H9 (cell line): ENCODE data around the gene SFRP5. TPM values are rescaled to one million over a fixed set of nuclear protein-coding genes. Genes with fewer than 3 reads are reported as not detected.
A peak's percentile ranks its signal among the peaks of the same experiment; 100 is the strongest.

Source experiments
- DNase-seq: peaks from one replicate; pipeline ENCODE4 v3.0.0-alpha.2; 2017
- H2AFZ ChIP-seq: one replicate; pipeline ENCODE4 v1.6.1; 2013; ENCODE audit warnings: mild to moderate bottlenecking, low read length, control low read depth, moderate library complexity
- H2AK5ac ChIP-seq: 2 replicates; pipeline ENCODE4 v1.6.1; 2013; ENCODE audit warnings: low read length, control low read depth, mixed read lengths; ENCODE audit not compliant: insufficient read length
- H2BK120ac ChIP-seq: one replicate; pipeline ENCODE4 v1.6.1; 2013; ENCODE audit warnings: low read depth, mild to moderate bottlenecking, low read length, control low read depth, inconsistent platforms; ENCODE audit not compliant: poor library complexity, severe bottlenecking
- H2BK12ac ChIP-seq: 2 replicates; pipeline ENCODE4 v1.6.1; 2013; ENCODE audit warnings: low read length, control low read depth, mixed read lengths, low read depth; ENCODE audit not compliant: insufficient read length
- H2BK15ac ChIP-seq: 2 replicates; pipeline ENCODE4 v1.6.1; 2013; ENCODE audit warnings: low read depth, low read length, control low read depth
- H2BK20ac ChIP-seq: one replicate; pipeline ENCODE4 v1.6.1; 2013; ENCODE audit warnings: low read depth, mild to moderate bottlenecking, low read length, control low read depth, inconsistent platforms; ENCODE audit not compliant: poor library complexity, severe bottlenecking
- H2BK5ac ChIP-seq: 2 replicates; pipeline ENCODE4 v1.6.1; 2013; ENCODE audit warnings: low read length, control low read depth, mixed read lengths; ENCODE audit not compliant: insufficient read length
- H3K14ac ChIP-seq: 2 replicates; pipeline ENCODE4 v1.6.1; 2013; ENCODE audit warnings: low read length, control low read depth; ENCODE audit not compliant: insufficient read depth
- H3K18ac ChIP-seq: 2 replicates; pipeline ENCODE4 v1.6.1; 2013; ENCODE audit warnings: low read depth, mild to moderate bottlenecking, mixed read lengths, low read length, control low read depth; ENCODE audit not compliant: insufficient read length
- H3K23ac ChIP-seq: 2 replicates; pipeline ENCODE4 v1.6.1; 2013; ENCODE audit warnings: low read length, control low read depth, mixed read lengths, low read depth; ENCODE audit not compliant: insufficient read length
- H3K23me2 ChIP-seq: 2 replicates; pipeline ENCODE4 v1.6.1; 2013; ENCODE audit warnings: low read depth, mild to moderate bottlenecking, mixed read lengths, low read length, control low read depth; ENCODE audit not compliant: insufficient read length, poor library complexity, severe bottlenecking
- H3K27ac ChIP-seq: 2 replicates; pipeline ENCODE4 v1.5.1; 2013; ENCODE audit warnings: low read length, control low read depth, mixed read lengths, low read depth; ENCODE audit not compliant: insufficient read length
- H3K27me3 ChIP-seq: 2 replicates; pipeline ENCODE4 v1.6.1; 2013; ENCODE audit warnings: low read length, control low read depth, inconsistent platforms; ENCODE audit not compliant: insufficient read depth
- H3K4ac ChIP-seq: 2 replicates; pipeline ENCODE4 v1.6.1; 2013; ENCODE audit warnings: low read depth, mild to moderate bottlenecking, control low read depth, inconsistent platforms, low read length, moderate library complexity
- H3K4me1 ChIP-seq: 2 replicates; pipeline ENCODE4 v1.6.1; 2013; ENCODE audit warnings: low read length, control low read depth, inconsistent platforms; ENCODE audit not compliant: insufficient read depth
- H3K4me2 ChIP-seq: 2 replicates; pipeline ENCODE4 v1.6.1; 2013; ENCODE audit warnings: low read length, control low read depth, mixed read lengths; ENCODE audit not compliant: insufficient read length, insufficient read depth
- H3K56ac ChIP-seq: 2 replicates; pipeline ENCODE4 v1.6.1; 2013; ENCODE audit warnings: low read depth, mild to moderate bottlenecking, mixed read lengths, low read length, control low read depth; ENCODE audit not compliant: insufficient read length
- H3K79me1 ChIP-seq: 2 replicates; pipeline ENCODE4 v1.6.1; 2013; ENCODE audit warnings: low read depth, mild to moderate bottlenecking, moderate library complexity, low read length, control low read depth, inconsistent platforms; ENCODE audit not compliant: insufficient read depth, poor library complexity, severe bottlenecking
- H3K79me2 ChIP-seq: 2 replicates; pipeline ENCODE4 v1.6.1; 2013; ENCODE audit warnings: low read length, control low read depth, inconsistent platforms; ENCODE audit not compliant: insufficient read depth
- H3K9ac ChIP-seq: 2 replicates; pipeline ENCODE4 v1.6.1; 2013; ENCODE audit warnings: low read length, control low read depth, mixed read lengths; ENCODE audit not compliant: insufficient read length; ENCODE audit errors: extremely low read depth
- H3K9me3 ChIP-seq: one replicate; pipeline ENCODE4 v1.6.1; 2013; ENCODE audit warnings: low read depth, low read length, inconsistent platforms; ENCODE audit not compliant: control insufficient read depth
- H3T11ph ChIP-seq: one replicate; pipeline ENCODE4 v1.6.1; 2013; ENCODE audit warnings: mild to moderate bottlenecking, low read length, control low read depth, inconsistent platforms
- H4K20me1 ChIP-seq: one replicate; pipeline ENCODE4 v1.6.1; 2013; ENCODE audit not compliant: control insufficient read depth, insufficient read length, insufficient read depth
- H4K5ac ChIP-seq: 2 replicates; pipeline ENCODE4 v1.6.1; 2013; ENCODE audit warnings: low read depth, mild to moderate bottlenecking, mixed read lengths, low read length, control low read depth; ENCODE audit not compliant: insufficient read length
- H4K8ac ChIP-seq: replicated peaks from 2 replicates; pipeline ENCODE4 v1.6.1; 2013; ENCODE audit warnings: low read length, control low read depth, mixed read lengths, low read depth; ENCODE audit not compliant: insufficient read length
- H4K91ac ChIP-seq: 2 replicates; pipeline ENCODE4 v1.6.1; 2013; ENCODE audit warnings: low read depth, mild to moderate bottlenecking, moderate library complexity, mixed read lengths, low read length, control low read depth; ENCODE audit not compliant: insufficient read length
- H3K27ac Mint-ChIP-seq, 3 experiments: 2 replicates in 2 of 3; 3 replicates in 1 of 3; pipeline ENCODE4 v1.8.0; 2020 to 2021; ENCODE audit warnings: mixed read lengths in 3 of 3, mild to moderate bottlenecking in 1 of 3, moderate library complexity in 1 of 3
- H3K27me3 Mint-ChIP-seq: 2 replicates; pipeline ENCODE4 v1.8.0; 2021; ENCODE audit warnings: low read depth, mild to moderate bottlenecking, moderate library complexity, mixed read lengths
- H3K36me3 Mint-ChIP-seq, 3 experiments: 2 replicates in 2 of 3; 3 replicates in 1 of 3; pipeline ENCODE4 v1.8.0; 2020 to 2021; ENCODE audit warnings: low read depth in 3 of 3, mixed read lengths in 3 of 3; ENCODE audit not compliant: insufficient read depth in 1 of 3
- H3K4me1 Mint-ChIP-seq, 2 experiments: 2 replicates each; pipeline ENCODE4 v1.8.0; 2020; ENCODE audit warnings: mixed read lengths in 2 of 2
- H3K4me3 Mint-ChIP-seq, 2 experiments: 2 replicates in 1 of 2; 3 replicates in 1 of 2; pipeline ENCODE4 v1.8.0; 2020 to 2021; ENCODE audit warnings: mild to moderate bottlenecking in 2 of 2, mixed read lengths in 2 of 2, moderate library complexity in 1 of 2
- H3K9me3 Mint-ChIP-seq, 2 experiments: 2 replicates in 1 of 2; 3 replicates in 1 of 2; pipeline ENCODE4 v1.8.0; 2020; ENCODE audit warnings: mild to moderate bottlenecking in 2 of 2, mixed read lengths in 2 of 2, moderate library complexity in 1 of 2
- CTCF ChIP-seq: fragments of 200-600 bp; sonication (generic); conservative IDR thresholded peaks from 3 replicates; pipeline ENCODE4 v1.8.0; 2021; ENCODE audit warnings: antibody characterized with exemption, mild to moderate bottlenecking
- WGBS: extraction: QIAGEN DNeasy Blood & Tissue Kit; methylation state at CpG from one replicate; pipeline ENCODE4 v1.1.7; 2013; ENCODE audit warnings: missing lambda C conversion rate, low lambda C conversion rate, mixed read lengths; ENCODE audit not compliant: insufficient read length; ENCODE audit errors: extremely low coverage; 5-methylcytosine and 5-hydroxymethylcytosine counted together
- total RNA-seq: library from RNA; stranded (reverse); gene quantifications from 2 replicates; pipeline ENCODE4 v1.2.1, GENCODE V29; 2021

SFRP5 gene
- total RNA-seq, 1 experiment from 2014 or later = 1.7 TPM

GRCh38 chr10:97771055-97771891 lies 526 bp downstream of the SFRP5 start:
- Histone ChIP-seq H3K79me2 (no peaks in the 10 kb centered on the region), H3K23ac (no peak overlapping the region), H3K27me3 (peaks cover 19% of the 10 kb centered on the region; the same call in 1 of the 2 replicates), H3K27ac (no peak overlapping the region), H4K8ac (no peak overlapping the region), H3K79me1 (no peaks in the 10 kb centered on the region), H2BK15ac (no peak overlapping the region), H3K4me1 (no peaks in the 10 kb centered on the region), H4K91ac (no peak overlapping the region), H3K18ac (no peak overlapping the region), H3T11ph (no peak overlapping the region), H3K9ac (no peak overlapping the region), H2BK120ac (no peak overlapping the region), H4K5ac (no peak overlapping the region), H3K4me2 (peak overlapping the region; percentile 68), H2AK5ac (no peak overlapping the region), H3K23me2 (peaks cover 9% of the 10 kb centered on the region), H3K9me3 (no peaks in the 10 kb centered on the region), H2AFZ (no peak overlapping the region), H3K56ac (no peak overlapping the region), H2BK20ac (no peak overlapping the region), H3K4ac (no peak overlapping the region), H2BK5ac (no peak overlapping the region), H4K20me1 (peaks cover 2% of the 10 kb centered on the region), H2BK12ac (no peak overlapping the region), H3K14ac (peak overlapping the region; percentile 54; the same call in 1 of the 2 replicates)
- peak; percentile 67 for DNase-seq
- Mint-ChIP-seq H3K4me1 (peaks cover 10 to 32% of the 10 kb centered on the region in 2 experiments), H3K4me3 (peak overlapping the region; percentile 68 to 85), H3K27ac (no peak overlapping the region), H3K27me3 (peaks cover 72% of the 10 kb centered on the region), H3K9me3 (peaks cover 0 to 2% of the 10 kb centered on the region in 2 experiments; a peak in 1 of 5 replicates), H3K36me3 (no peaks in the 10 kb centered on the region; a peak in 1 of 7 replicates)
- no peak for TF ChIP-seq CTCF
- no CpG with 5 or more reads among the region's 90 CpGs for WGBS
